ENCODE results near the gene S1PR3. TPM values are rescaled to one million over a fixed set of nuclear protein-coding genes. Genes with fewer than 3 reads are reported as not detected.

Gene S1PR3
- total RNA-seq, 2 experiments from 2014 or later: 0.31 to 0.33 TPM

DNA sequence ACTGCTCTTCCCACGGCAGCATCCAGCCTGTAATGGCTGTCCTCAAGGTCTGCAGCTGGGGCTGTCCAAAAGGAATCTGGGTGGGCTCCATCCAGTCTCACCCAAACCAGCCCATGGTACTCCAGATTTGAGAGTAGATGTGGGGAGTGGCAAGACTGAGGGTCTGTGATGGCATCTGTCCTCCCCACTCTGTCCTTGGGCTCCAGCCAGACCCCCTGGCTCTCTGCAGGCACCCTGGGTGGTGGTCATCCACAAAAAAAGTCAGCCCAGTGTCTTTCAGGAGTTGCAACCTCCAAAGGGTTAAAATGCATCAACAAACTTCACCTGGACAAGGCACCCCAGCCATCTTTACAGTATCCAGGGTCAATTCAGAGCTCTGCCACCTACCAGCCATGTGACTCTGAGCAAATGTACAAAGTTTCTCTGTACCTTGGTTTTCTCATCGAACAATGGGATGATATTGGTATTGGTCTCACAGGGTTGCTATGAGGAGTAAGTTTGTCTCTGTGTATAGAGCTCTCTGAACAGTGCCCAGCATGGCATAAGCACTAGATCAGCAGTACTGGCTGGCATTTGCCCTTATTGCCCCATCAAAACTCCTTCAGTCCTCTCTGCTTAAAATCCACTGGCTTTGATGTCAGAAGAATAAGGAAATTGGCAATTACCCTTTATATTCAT lies 7.3 kb upstream of the S1PR3 start:
- H3K4me1 Mint-ChIP-seq (ENCODE audit: low read depth): peaks cover 2% of the 10 kb centered on the region
- Histone ChIP-seq H3K4me3 (ENCODE audit: low read length) (no peak overlapping the region), H3K27me3 (ENCODE audit: control insufficient read depth in 1 of 2, insufficient read depth in 2 of 2, low read length in 2 of 2) (peaks cover 0 to 3% of the 10 kb centered on the region in 2 experiments), H3K9me3 (ENCODE audit: control insufficient read depth in 1 of 2, insufficient read depth in 1 of 2, low read length in 2 of 2) (no peaks in the 10 kb centered on the region), H3K36me3 (ENCODE audit: insufficient read depth, low read length) (no peaks in the 10 kb centered on the region), H3K4me1 (ENCODE audit: insufficient read depth, low read length) (no peaks in the 10 kb centered on the region), H3K27ac (ENCODE audit: low read depth in 1 of 2, low read length in 2 of 2) (no peak overlapping the region)
- H3K36me3 Mint-ChIP-seq (ENCODE audit: low read depth): no peaks in the 10 kb centered on the region
- no peaks in the 10 kb centered on the region for H3K9me3 Mint-ChIP-seq
- no peak overlapping the region for H3K4me3 Mint-ChIP-seq
- CTCF ChIA-PET: no interaction called here
- intact Hi-C loops (cut with DNase I, micrococcal nuclease): no loop called here
- ATAC-seq (ENCODE audit: poor library complexity) (no peak), DNase-seq (no peak)
- H3K27ac Mint-ChIP-seq: no peak overlapping the region
- TF ChIP-seq, protein P1, sequence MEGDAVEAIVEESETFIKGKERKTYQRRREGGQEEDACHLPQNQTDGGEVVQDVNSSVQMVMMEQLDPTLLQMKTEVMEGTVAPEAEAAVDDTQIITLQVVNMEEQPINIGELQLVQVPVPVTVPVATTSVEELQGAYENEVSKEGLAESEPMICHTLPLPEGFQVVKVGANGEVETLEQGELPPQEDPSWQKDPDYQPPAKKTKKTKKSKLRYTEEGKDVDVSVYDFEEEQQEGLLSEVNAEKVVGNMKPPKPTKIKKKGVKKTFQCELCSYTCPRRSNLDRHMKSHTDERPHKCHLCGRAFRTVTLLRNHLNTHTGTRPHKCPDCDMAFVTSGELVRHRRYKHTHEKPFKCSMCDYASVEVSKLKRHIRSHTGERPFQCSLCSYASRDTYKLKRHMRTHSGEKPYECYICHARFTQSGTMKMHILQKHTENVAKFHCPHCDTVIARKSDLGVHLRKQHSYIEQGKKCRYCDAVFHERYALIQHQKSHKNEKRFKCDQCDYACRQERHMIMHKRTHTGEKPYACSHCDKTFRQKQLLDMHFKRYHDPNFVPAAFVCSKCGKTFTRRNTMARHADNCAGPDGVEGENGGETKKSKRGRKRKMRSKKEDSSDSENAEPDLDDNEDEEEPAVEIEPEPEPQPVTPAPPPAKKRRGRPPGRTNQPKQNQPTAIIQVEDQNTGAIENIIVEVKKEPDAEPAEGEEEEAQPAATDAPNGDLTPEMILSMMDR (IDR thresholded peaks at IDR 0.05): no peak
- peaks cover 11% of the 10 kb centered on the region for H3K27me3 Mint-ChIP-seq
- POLR2A ChIA-PET: no interaction called here

DNA sequence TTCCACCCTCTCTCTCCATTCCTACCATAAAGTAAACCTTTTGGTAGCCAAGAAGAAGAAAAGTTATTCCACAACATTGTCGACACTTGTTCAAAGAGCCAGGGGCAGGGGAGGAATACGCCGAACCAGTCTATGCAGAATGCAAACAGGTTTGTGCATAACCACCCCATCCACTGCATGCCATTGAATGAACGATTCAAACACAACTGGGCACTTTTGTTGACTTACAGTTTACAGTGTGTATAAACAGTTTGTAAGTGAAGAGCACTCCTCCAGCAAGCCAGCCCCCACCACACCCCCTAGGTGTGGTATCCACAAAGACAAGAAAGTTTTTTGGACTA lies 6.8 kb upstream of the S1PR3 start:
- ChIA-PET POLR2A (no interaction called here), CTCF (no interaction called here)
- no peak for ATAC-seq (ENCODE audit: poor library complexity)
- TF ChIP-seq, protein P1 (IDR thresholded peaks at IDR 0.05): no peak
- intact Hi-C loops (cut with DNase I, micrococcal nuclease): no loop called here
- no peaks in the 10 kb centered on the region for H3K9me3 Mint-ChIP-seq
- H3K9me3 ChIP-seq (ENCODE audit: control insufficient read depth in 1 of 2, insufficient read depth in 1 of 2, low read length in 2 of 2): no peaks in the 10 kb centered on the region
- no peak overlapping the region for H3K4me3 Mint-ChIP-seq
- no peak overlapping the region for H3K27ac ChIP-seq (ENCODE audit: low read depth in 1 of 2, low read length in 2 of 2)
- no peak for DNase-seq
- peaks cover 16% of the 10 kb centered on the region for H3K27me3 Mint-ChIP-seq
- H3K4me3 ChIP-seq (ENCODE audit: low read length): no peak overlapping the region
- no peaks in the 10 kb centered on the region for H3K36me3 ChIP-seq (ENCODE audit: insufficient read depth, low read length)
- H3K4me1 ChIP-seq (ENCODE audit: insufficient read depth, low read length): peaks cover 4% of the 10 kb centered on the region
- peaks cover 0 to 3% of the 10 kb centered on the region in 2 experiments for H3K27me3 ChIP-seq (ENCODE audit: control insufficient read depth in 1 of 2, insufficient read depth in 2 of 2, low read length in 2 of 2)
- no peak overlapping the region for H3K27ac Mint-ChIP-seq
- no peaks in the 10 kb centered on the region for H3K36me3 Mint-ChIP-seq (ENCODE audit: low read depth)
- H3K4me1 Mint-ChIP-seq (ENCODE audit: low read depth): peaks cover 7% of the 10 kb centered on the region

DNA sequence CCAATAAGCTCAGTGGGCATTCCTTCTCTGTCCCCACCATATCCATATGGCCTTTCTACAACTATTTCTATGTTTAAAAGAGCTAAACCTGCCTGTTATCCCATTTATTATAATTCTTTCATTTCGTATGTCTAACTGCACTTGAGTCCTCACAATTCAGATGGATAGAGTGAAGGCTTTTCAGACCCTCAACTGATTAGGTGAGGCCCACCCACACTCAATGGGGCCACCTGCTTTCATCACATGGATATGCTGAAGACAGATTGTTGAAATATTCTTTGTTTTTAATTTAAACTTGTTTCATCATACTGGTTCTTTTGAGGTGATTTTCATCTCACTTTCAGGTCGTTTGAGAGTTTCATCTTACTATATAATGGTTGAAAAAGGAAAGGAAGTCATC lies 5.7 kb upstream of the S1PR3 start:
- Mint-ChIP-seq H3K4me3 (no peak overlapping the region), H3K27me3 (peaks cover 25% of the 10 kb centered on the region), H3K36me3 (ENCODE audit: low read depth) (no peaks in the 10 kb centered on the region), H3K27ac (no peak overlapping the region), H3K4me1 (ENCODE audit: low read depth) (peaks cover 11% of the 10 kb centered on the region), H3K9me3 (no peaks in the 10 kb centered on the region)
- CTCF ChIA-PET: no interaction called here
- Histone ChIP-seq H3K9me3 (ENCODE audit: control insufficient read depth in 1 of 2, insufficient read depth in 1 of 2, low read length in 2 of 2) (peaks cover 0 to under 1% of the 10 kb centered on the region in 2 experiments), H3K4me1 (ENCODE audit: insufficient read depth, low read length) (peaks cover 11% of the 10 kb centered on the region), H3K36me3 (ENCODE audit: insufficient read depth, low read length) (no peaks in the 10 kb centered on the region), H3K27me3 (ENCODE audit: control insufficient read depth in 1 of 2, insufficient read depth in 2 of 2, low read length in 2 of 2) (peaks cover 0 to 10% of the 10 kb centered on the region in 2 experiments), H3K4me3 (ENCODE audit: low read length) (no peak overlapping the region), H3K27ac (ENCODE audit: low read depth in 1 of 2, low read length in 2 of 2) (no peak overlapping the region)
- TF ChIP-seq, protein P1 (IDR thresholded peaks at IDR 0.05): no peak
- intact Hi-C loops (cut with DNase I, micrococcal nuclease): no loop called here
- POLR2A ChIA-PET: no interaction called here
- ATAC-seq (ENCODE audit: poor library complexity) (no peak), DNase-seq (no peak)
